ENCODE data around the gene LRRC59.

The LRRC59 gene

GRCh38 chr17:50397919-50398285, 579 bp upstream of the LRRC59 start:
- Mint-ChIP-seq H3K27me3 (ENCODE audit: low read depth, poor library complexity) (no peaks in the 10 kb centered on the region), H3K36me3 (ENCODE audit: low read depth) (peaks cover 18% of the 10 kb centered on the region), H3K4me3 (peak overlapping the region; percentile 94), H3K9me3 (peaks cover 20% of the 10 kb centered on the region), H3K4me1 (peaks cover 20% of the 10 kb centered on the region), H3K27ac (no peak overlapping the region)
- TF ChIP-seq, protein P1, sequence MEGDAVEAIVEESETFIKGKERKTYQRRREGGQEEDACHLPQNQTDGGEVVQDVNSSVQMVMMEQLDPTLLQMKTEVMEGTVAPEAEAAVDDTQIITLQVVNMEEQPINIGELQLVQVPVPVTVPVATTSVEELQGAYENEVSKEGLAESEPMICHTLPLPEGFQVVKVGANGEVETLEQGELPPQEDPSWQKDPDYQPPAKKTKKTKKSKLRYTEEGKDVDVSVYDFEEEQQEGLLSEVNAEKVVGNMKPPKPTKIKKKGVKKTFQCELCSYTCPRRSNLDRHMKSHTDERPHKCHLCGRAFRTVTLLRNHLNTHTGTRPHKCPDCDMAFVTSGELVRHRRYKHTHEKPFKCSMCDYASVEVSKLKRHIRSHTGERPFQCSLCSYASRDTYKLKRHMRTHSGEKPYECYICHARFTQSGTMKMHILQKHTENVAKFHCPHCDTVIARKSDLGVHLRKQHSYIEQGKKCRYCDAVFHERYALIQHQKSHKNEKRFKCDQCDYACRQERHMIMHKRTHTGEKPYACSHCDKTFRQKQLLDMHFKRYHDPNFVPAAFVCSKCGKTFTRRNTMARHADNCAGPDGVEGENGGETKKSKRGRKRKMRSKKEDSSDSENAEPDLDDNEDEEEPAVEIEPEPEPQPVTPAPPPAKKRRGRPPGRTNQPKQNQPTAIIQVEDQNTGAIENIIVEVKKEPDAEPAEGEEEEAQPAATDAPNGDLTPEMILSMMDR (IDR thresholded peaks at IDR 0.05) = no peak
- no peak for DNase-seq

DNA sequence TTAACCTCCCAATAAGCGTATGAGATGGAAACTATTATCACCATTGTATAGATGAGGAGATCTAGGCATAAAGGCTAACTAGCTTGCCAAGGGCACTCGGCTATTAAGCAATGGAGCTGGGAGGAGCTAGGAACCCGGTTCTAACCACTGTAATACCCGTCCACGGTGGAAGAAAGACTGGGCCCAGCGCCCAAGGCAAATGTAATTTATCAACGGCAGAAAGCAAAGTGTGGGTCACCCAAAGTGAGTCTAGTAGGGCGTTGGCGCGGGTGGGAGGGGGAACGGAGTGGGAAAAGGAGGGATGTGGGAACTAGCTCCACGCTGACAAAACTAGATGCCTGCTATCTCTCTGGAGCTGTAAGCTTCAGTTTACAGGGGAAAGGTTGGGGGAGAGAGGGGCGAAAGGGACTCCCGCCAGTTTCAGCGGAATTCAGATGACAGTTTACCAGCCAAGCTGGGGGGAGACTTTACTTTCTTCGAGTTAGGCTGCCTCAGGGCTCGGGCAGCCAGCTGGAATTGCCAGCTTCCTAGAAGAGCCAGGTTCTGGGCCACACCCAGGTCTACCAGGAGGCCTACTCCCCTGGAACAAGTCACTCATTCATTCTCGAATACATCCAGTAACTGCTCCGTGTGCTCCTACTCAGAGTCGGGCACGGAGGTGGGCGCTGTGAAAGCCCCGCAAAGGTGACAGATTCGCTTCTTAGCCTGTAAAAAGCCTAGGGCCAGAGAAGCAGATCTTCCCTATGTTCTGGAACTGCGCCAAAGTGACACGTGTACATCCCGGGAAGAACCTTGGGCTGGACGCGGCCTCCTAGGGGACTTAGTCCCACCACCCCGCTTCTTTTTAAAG, 837 bp downstream of the LRRC59 start:
- H3K36me3 Mint-ChIP-seq (ENCODE audit: low read depth) = peaks cover 30% of the 10 kb centered on the region
- TF ChIP-seq, protein P1 (IDR thresholded peaks at IDR 0.05) = no peak
- H3K4me3 Mint-ChIP-seq = peak overlapping the region; percentile 94
- H3K9me3 Mint-ChIP-seq = peaks cover 20% of the 10 kb centered on the region
- no peak overlapping the region for H3K27ac Mint-ChIP-seq
- H3K27me3 Mint-ChIP-seq (ENCODE audit: low read depth, poor library complexity) = no peaks in the 10 kb centered on the region
- peak; percentile 13 for DNase-seq
- peaks cover 20% of the 10 kb centered on the region for H3K4me1 Mint-ChIP-seq

GRCh38 chr17:50394711-50395110, 2.6 kb downstream of the LRRC59 start:
- no peak for DNase-seq
- Mint-ChIP-seq H3K27me3 (ENCODE audit: low read depth, poor library complexity) (no peaks in the 10 kb centered on the region), H3K4me3 (peak overlapping the region; percentile 94), H3K27ac (no peak overlapping the region), H3K4me1 (peaks cover 20% of the 10 kb centered on the region), H3K9me3 (peaks cover 12% of the 10 kb centered on the region), H3K36me3 (ENCODE audit: low read depth) (peaks cover 42% of the 10 kb centered on the region)
- TF ChIP-seq, protein P1 (IDR thresholded peaks at IDR 0.05) = no peak

DNA sequence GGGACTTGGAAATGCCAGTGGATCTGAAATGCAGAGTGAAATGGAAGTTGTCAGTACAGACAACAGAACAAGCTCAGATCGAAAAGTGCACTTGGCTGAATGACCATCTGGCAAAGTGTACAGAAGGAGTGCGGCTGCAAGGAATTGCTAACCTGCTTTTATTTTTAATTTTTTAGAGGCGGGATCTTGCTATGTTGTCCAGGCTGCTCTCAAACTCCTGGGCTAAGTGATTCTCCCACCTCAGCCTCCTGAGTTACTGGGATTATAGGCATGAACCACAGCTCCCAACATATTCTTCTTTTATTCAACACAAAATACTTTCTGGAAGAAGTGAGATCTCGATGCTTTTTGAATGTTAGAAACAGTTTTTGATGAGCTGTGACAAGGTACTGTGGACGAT, 3.6 kb downstream of the LRRC59 start:
- Mint-ChIP-seq H3K27me3 (ENCODE audit: low read depth, poor library complexity) (peaks cover 1% of the 10 kb centered on the region), H3K27ac (no peak overlapping the region), H3K4me1 (peaks cover 27% of the 10 kb centered on the region), H3K4me3 (no peak overlapping the region), H3K36me3 (ENCODE audit: low read depth) (peaks cover 52% of the 10 kb centered on the region), H3K9me3 (peaks cover 4% of the 10 kb centered on the region)
- DNase-seq = no peak
- TF ChIP-seq, protein P1 (IDR thresholded peaks at IDR 0.05) = no peak

DNA sequence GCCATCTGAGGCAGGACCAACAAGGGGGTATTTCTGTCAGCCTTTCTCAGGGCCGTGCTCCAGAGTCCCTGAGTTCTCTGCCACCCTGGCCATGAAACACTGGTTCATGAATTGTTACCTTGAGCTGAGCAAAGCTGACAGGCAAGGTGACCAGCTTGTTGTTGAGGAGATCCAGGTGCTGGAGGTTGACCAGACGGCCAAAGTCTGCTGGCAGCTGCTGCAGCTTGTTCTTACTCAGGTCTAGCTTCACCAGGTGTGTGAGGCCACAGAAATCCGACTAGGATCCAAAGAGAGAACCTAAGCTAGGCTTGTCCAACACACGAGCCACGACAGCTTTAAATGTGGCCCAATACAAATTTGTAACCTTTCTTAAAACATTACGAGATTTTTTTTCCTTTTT, 4.7 kb downstream of the LRRC59 start:
- no peaks in the 10 kb centered on the region for H3K9me3 Mint-ChIP-seq
- peaks cover 3% of the 10 kb centered on the region for H3K27me3 Mint-ChIP-seq (ENCODE audit: low read depth, poor library complexity)
- DNase-seq = no peak
- TF ChIP-seq, protein P1 (IDR thresholded peaks at IDR 0.05) = no peak
- peaks cover 62% of the 10 kb centered on the region for H3K36me3 Mint-ChIP-seq (ENCODE audit: low read depth)
- H3K4me1 Mint-ChIP-seq = peaks cover 28% of the 10 kb centered on the region
- H3K27ac Mint-ChIP-seq = no peak overlapping the region
- H3K4me3 Mint-ChIP-seq = no peak overlapping the region

DNA sequence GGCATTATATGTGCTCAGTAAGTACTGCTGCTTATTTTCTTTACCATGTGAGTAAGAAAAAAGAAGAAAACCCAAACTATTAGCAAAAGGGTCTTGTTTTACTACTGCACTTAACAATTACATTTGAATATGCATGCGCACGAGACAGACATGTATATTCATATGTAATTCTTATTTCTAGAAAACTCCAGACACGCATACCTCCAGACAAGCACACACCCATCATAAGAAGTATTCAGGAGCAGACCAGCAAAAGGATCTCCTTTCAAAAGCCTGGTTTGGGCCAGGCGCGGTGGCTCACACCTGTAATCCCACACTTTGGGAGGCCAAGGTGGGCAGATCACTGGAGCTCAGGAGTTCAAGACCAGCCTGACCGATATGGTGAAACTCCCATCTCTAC, 7.8 kb downstream of the LRRC59 start:
- Mint-ChIP-seq H3K4me1 (peaks cover 8% of the 10 kb centered on the region), H3K4me3 (no peak overlapping the region), H3K9me3 (no peaks in the 10 kb centered on the region), H3K36me3 (ENCODE audit: low read depth) (peaks cover 83% of the 10 kb centered on the region), H3K27me3 (ENCODE audit: low read depth, poor library complexity) (peaks cover 3% of the 10 kb centered on the region), H3K27ac (no peak overlapping the region)
- TF ChIP-seq, protein P1 (IDR thresholded peaks at IDR 0.05) = no peak
- DNase-seq = no peak

Data from nephron progenitor cell (in vitro differentiated cells).